Ovary (tissue), 3 donors: ENCODE measurements around the gene CD300LB.
"Not testable (repeated sequence)": the region's sequence is repeated elsewhere in the genome, so short reads cannot be mapped to it uniquely, and the experiment has no call there.

ENCODE experiments used
- POLR2A ChIP-seq: fragments of 450-650 bp; IDR thresholded peaks from one replicate; pipeline ENCODE4 v1.6.1; 2017; ENCODE audit warnings: antibody characterized with exemption, mild to moderate bottlenecking, moderate library complexity
- TF ChIP-seq, protein P1 (sequence below), 3 donors: fragments of 450-650 bp in 2 of 3; fragments of 200-600 bp in 1 of 3; IDR thresholded peaks; one replicate each; pipeline versions ENCODE4 v1.5.1 to v1.8.0; 2016 to 2022; ENCODE audit warnings: antibody characterized with exemption in 3 of 3, mild to moderate bottlenecking in 1 of 3
- donor health status: DM: no; HTN: no; CAD: no.

DNA sequence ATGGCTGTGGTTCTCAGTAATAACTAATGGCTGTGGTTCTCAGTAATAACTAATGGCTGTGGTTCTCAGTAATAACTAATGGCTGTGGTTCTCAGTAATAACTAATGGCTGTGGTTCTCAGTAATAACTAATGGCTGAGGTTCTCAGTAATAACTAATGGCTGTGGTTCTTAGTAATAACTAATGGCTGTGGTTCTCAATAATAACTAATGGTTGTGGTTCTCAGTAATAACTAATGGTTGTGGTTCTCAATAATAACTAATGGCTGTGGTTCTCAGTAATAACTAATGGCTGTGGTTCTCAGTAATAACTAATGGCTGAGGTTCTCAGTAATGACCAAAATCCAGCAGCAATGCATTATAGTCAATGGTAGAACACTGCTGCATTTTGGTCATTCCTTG is 42.4 kb upstream of the CD300LB start:
- TF ChIP-seq, protein P1, sequence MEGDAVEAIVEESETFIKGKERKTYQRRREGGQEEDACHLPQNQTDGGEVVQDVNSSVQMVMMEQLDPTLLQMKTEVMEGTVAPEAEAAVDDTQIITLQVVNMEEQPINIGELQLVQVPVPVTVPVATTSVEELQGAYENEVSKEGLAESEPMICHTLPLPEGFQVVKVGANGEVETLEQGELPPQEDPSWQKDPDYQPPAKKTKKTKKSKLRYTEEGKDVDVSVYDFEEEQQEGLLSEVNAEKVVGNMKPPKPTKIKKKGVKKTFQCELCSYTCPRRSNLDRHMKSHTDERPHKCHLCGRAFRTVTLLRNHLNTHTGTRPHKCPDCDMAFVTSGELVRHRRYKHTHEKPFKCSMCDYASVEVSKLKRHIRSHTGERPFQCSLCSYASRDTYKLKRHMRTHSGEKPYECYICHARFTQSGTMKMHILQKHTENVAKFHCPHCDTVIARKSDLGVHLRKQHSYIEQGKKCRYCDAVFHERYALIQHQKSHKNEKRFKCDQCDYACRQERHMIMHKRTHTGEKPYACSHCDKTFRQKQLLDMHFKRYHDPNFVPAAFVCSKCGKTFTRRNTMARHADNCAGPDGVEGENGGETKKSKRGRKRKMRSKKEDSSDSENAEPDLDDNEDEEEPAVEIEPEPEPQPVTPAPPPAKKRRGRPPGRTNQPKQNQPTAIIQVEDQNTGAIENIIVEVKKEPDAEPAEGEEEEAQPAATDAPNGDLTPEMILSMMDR (IDR thresholded peaks at IDR 0.05) = not testable (repeated sequence)
- TF ChIP-seq POLR2A = not testable (repeated sequence)
